GM12878 (cell line): ENCODE data around the gene JMJD7.

Experiments
- BMI1 ChIP-seq: fragments of 450-650 bp; IDR thresholded peaks from 2 replicates; pipeline ENCODE4 v1.6.1; 2016; ENCODE audit warnings: mild to moderate bottlenecking, moderate library complexity, borderline replicate concordance
- CEBPB ChIP-seq, 2 experiments: fragments of 150-350 bp in 1 of 2; IDR thresholded peaks; 2 replicates each; pipeline ENCODE4 v1.6.1; 2012 to 2014; ENCODE audit warnings: low read depth in 2 of 2, low read length in 2 of 2, borderline replicate concordance in 1 of 2, inconsistent platforms in 1 of 2
- CEBPZ ChIP-seq: fragments of 150-350 bp; IDR thresholded peaks from 2 replicates; pipeline ENCODE4 v1.6.1; 2016; ENCODE audit warnings: low read depth, low read length
- EZH2 ChIP-seq: IDR thresholded peaks from 2 replicates; pipeline ENCODE4 v1.6.1; 2012; ENCODE audit warnings: low read depth, mild to moderate bottlenecking, control low read depth, inconsistent platforms, low read length, borderline replicate concordance; ENCODE audit not compliant: control insufficient read depth
- MLLT1 ChIP-seq: fragments of 450-650 bp; IDR thresholded peaks from 2 replicates; pipeline ENCODE4 v1.6.1; 2016; ENCODE audit warnings: mild to moderate bottlenecking
- POLR2A ChIP-seq: IDR thresholded peaks from 2 replicates; pipeline ENCODE4 v1.6.1; 2011; ENCODE audit warnings: low read depth, mild to moderate bottlenecking, low read length
- TF ChIP-seq, protein P1 (sequence below): IDR thresholded peaks from 2 replicates; pipeline ENCODE4 v1.6.1; 2012; ENCODE audit warnings: mild to moderate bottlenecking, low read depth, low read length
- TF ChIP-seq, protein P2 (sequence below), 3 experiments: IDR thresholded peaks in 2 of 3; conservative IDR thresholded peaks in 1 of 3; 2 replicates each; pipeline ENCODE4 v1.5.1; 2011; ENCODE audit warnings: low read depth in 3 of 3, low read length in 3 of 3, mild to moderate bottlenecking in 3 of 3, control low read depth in 2 of 3, moderate library complexity in 2 of 3, inconsistent platforms in 1 of 3, mixed read lengths in 1 of 3; ENCODE audit not compliant: control insufficient read depth in 2 of 3, insufficient read depth in 1 of 3; ENCODE audit errors: extremely low read depth in 1 of 3
- TF ChIP-seq, protein P3 (sequence below): IDR thresholded peaks from 2 replicates; pipeline ENCODE4 v1.6.1; 2011; ENCODE audit warnings: low read depth, low read length, improper control_type of control experiment, borderline replicate concordance
- TF ChIP-seq, protein P4 (sequence below): IDR thresholded peaks from 2 replicates; pipeline ENCODE4 v1.6.1; 2012; ENCODE audit warnings: low read depth, low read length, improper control_type of control experiment

DNA sequence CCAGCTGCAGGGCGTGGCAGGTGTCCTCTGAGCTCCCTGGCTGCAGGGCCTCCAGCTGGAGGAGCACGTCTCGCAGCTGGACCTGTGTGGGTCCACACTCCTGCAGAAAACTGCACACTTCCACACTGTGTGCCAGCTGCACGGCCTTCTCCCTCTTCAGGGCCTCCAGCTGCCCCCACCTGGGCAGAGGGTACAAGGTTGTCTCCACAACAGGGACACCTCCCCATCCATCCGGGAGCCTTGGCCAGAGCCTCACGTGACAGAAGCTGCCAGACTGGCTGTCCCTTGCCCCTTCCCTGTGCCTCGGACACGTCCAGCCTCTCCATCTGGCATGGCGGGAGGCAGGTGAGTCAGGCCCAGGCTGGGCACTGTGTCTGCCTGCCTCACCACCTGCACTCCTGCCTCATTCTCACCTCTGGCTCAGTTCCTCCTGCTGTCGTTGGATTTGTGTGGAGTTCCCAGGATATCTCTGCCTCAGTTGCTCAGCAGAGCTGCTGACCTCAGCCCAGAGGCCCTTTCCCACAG lies 51.5 kb downstream of the JMJD7 start:
- TF ChIP-seq, protein P1, sequence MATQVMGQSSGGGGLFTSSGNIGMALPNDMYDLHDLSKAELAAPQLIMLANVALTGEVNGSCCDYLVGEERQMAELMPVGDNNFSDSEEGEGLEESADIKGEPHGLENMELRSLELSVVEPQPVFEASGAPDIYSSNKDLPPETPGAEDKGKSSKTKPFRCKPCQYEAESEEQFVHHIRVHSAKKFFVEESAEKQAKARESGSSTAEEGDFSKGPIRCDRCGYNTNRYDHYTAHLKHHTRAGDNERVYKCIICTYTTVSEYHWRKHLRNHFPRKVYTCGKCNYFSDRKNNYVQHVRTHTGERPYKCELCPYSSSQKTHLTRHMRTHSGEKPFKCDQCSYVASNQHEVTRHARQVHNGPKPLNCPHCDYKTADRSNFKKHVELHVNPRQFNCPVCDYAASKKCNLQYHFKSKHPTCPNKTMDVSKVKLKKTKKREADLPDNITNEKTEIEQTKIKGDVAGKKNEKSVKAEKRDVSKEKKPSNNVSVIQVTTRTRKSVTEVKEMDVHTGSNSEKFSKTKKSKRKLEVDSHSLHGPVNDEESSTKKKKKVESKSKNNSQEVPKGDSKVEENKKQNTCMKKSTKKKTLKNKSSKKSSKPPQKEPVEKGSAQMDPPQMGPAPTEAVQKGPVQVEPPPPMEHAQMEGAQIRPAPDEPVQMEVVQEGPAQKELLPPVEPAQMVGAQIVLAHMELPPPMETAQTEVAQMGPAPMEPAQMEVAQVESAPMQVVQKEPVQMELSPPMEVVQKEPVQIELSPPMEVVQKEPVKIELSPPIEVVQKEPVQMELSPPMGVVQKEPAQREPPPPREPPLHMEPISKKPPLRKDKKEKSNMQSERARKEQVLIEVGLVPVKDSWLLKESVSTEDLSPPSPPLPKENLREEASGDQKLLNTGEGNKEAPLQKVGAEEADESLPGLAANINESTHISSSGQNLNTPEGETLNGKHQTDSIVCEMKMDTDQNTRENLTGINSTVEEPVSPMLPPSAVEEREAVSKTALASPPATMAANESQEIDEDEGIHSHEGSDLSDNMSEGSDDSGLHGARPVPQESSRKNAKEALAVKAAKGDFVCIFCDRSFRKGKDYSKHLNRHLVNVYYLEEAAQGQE, result no peak
- TF ChIP-seq, protein P2, sequence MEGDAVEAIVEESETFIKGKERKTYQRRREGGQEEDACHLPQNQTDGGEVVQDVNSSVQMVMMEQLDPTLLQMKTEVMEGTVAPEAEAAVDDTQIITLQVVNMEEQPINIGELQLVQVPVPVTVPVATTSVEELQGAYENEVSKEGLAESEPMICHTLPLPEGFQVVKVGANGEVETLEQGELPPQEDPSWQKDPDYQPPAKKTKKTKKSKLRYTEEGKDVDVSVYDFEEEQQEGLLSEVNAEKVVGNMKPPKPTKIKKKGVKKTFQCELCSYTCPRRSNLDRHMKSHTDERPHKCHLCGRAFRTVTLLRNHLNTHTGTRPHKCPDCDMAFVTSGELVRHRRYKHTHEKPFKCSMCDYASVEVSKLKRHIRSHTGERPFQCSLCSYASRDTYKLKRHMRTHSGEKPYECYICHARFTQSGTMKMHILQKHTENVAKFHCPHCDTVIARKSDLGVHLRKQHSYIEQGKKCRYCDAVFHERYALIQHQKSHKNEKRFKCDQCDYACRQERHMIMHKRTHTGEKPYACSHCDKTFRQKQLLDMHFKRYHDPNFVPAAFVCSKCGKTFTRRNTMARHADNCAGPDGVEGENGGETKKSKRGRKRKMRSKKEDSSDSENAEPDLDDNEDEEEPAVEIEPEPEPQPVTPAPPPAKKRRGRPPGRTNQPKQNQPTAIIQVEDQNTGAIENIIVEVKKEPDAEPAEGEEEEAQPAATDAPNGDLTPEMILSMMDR (IDR thresholded peaks at IDR 0.05 in 2 of 3, conservative IDR thresholded peaks at IDR 0.05 in 1 of 3; ENCODE audit: control insufficient read depth in 2 of 3, extremely low read depth in 1 of 3, insufficient read depth in 1 of 3, low read depth in 3 of 3, low read length in 3 of 3), result no peak
- TF ChIP-seq CEBPB (IDR thresholded peaks at IDR 0.05; ENCODE audit: borderline replicate concordance in 1 of 2, low read depth in 2 of 2, low read length in 2 of 2), result no peak
- no peak for TF ChIP-seq POLR2A
- no peak for TF ChIP-seq EZH2
- TF ChIP-seq, protein P3, sequence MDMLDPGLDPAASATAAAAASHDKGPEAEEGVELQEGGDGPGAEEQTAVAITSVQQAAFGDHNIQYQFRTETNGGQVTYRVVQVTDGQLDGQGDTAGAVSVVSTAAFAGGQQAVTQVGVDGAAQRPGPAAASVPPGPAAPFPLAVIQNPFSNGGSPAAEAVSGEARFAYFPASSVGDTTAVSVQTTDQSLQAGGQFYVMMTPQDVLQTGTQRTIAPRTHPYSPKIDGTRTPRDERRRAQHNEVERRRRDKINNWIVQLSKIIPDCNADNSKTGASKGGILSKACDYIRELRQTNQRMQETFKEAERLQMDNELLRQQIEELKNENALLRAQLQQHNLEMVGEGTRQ, result no peak
- TF ChIP-seq, protein P4, sequence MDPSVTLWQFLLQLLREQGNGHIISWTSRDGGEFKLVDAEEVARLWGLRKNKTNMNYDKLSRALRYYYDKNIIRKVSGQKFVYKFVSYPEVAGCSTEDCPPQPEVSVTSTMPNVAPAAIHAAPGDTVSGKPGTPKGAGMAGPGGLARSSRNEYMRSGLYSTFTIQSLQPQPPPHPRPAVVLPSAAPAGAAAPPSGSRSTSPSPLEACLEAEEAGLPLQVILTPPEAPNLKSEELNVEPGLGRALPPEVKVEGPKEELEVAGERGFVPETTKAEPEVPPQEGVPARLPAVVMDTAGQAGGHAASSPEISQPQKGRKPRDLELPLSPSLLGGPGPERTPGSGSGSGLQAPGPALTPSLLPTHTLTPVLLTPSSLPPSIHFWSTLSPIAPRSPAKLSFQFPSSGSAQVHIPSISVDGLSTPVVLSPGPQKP, result no peak
- no peak for TF ChIP-seq MLLT1
- TF ChIP-seq CEBPZ, result no peak
- no peak for TF ChIP-seq BMI1
